OCI-LY1 (cell line): ENCODE measurements around the gene SYNCRIP.

Source experiments
- EZH2 ChIP-seq: fragments of 200-600 bp; sonication (generic), shearing (Covaris generic); IDR thresholded peaks from 2 replicates; pipeline ENCODE4 v1.8.0; 2017; ENCODE audit warnings: borderline replicate concordance, mixed run types, mild to moderate bottlenecking, antibody characterized with exemption, low read length, moderate library complexity, mixed read lengths
- TF ChIP-seq, protein P1 (sequence below): fragments of 200-600 bp; sonication (generic), shearing (Covaris generic); IDR thresholded peaks from 2 replicates; pipeline ENCODE4 v1.5.1; 2017; ENCODE audit warnings: mild to moderate bottlenecking, antibody characterized with exemption, low read length, moderate library complexity, mixed read lengths

DNA sequence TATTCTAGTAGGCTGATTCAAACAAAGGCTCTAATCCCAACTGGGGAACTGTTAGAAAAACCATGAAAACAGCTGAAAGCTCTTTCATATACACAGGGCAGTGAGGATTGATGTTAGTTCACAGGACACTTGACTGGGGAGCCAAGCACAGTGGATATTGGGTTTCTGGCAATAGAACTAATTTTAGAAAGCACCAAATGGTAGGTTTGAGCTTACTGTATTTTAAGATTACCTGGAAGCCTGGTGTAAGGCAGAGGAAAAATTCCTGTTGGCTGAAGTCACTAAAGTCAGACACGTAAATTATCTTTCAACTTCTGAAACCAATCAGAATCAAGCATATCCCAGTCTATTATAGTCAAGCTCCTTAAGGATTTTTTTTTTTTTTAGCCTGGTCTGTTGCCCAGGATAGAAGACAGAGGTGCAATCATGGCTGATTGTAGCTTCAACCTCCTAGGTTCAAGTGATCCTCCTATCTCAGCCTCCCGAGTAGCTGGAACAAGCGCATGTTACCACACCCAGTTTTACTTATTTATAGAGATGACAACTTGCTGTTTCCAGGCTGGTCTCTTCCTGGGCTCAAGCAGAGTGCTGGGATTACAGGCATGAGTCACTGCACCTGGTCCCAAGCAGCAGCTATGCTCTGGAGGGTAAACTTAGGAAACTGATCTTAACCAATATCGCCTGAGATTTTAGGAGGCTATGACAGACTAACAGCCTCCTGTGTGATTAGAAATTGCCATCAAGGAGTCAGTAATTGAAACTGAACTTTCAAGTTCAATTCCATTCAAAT, 32.5 kb upstream of the SYNCRIP start:
- TF ChIP-seq, protein P1, sequence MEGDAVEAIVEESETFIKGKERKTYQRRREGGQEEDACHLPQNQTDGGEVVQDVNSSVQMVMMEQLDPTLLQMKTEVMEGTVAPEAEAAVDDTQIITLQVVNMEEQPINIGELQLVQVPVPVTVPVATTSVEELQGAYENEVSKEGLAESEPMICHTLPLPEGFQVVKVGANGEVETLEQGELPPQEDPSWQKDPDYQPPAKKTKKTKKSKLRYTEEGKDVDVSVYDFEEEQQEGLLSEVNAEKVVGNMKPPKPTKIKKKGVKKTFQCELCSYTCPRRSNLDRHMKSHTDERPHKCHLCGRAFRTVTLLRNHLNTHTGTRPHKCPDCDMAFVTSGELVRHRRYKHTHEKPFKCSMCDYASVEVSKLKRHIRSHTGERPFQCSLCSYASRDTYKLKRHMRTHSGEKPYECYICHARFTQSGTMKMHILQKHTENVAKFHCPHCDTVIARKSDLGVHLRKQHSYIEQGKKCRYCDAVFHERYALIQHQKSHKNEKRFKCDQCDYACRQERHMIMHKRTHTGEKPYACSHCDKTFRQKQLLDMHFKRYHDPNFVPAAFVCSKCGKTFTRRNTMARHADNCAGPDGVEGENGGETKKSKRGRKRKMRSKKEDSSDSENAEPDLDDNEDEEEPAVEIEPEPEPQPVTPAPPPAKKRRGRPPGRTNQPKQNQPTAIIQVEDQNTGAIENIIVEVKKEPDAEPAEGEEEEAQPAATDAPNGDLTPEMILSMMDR, result no peak
- no peak for TF ChIP-seq EZH2
